Airway epithelial cell (primary cell): ENCODE measurements around the gene TAF12. TPM values are rescaled to one million over a fixed set of nuclear protein-coding genes. Genes with fewer than 3 reads are reported as not detected.

Experiments used
- total RNA-seq: library from RNA; depleted of rRNA; stranded (reverse); fragments of >200 nt; gene quantifications from 2 replicates; pipeline ENCODE4 v1.2.3, GENCODE V29; 2015

The TAF12 gene
- total RNA-seq = 20.0 and 21.4 TPM in 2 replicates

GRCh38 chr1:28642847-28643635 is at the start of gene TAF12:
Gene TAF12, minus strand, starts transcription at chr1:28643067. Its CDS starts 20,986 bp downstream, at chr1:28622081.

GRCh38 chr1:28668191-28668955 is 25.5 kb upstream of the TAF12 start, which contains the start of gene GMEB1:
Gene GMEB1, plus strand, starts transcription at chr1:28668784. Its CDS starts 14,829 bp downstream, at chr1:28683613.

GRCh38 chr1:28648474-28649198 is 5.8 kb upstream of the TAF12 start, which contains the start of gene RNU11:
Gene RNU11, plus strand, starts transcription at chr1:28648600.

GRCh38 chr1:28591708-28592320 is 51.1 kb downstream of the TAF12 start, which contains the start of gene RAB42:
Gene RAB42, plus strand, starts transcription at chr1:28592265. Its CDS starts 247 bp downstream, at chr1:28592512.

Other genes with a start within 250 kb of the TAF12 start
- 56.9 and 70.2 TPM in 2 replicates for gene RCC1, start 137.0 kb downstream of the TAF12 start, total RNA-seq
- 16.4 TPM in 2 replicates for gene TRNAU1AP, start 90.0 kb downstream of the TAF12 start, total RNA-seq
- 0.07 and 0.51 TPM in 2 replicates for gene RAB42, start 50.8 kb downstream of the TAF12 start, total RNA-seq
- not detected in 2 replicates for gene RNU11, start 5.5 kb upstream of the TAF12 start, total RNA-seq
- gene GMEB1, start 25.7 kb upstream of the TAF12 start, total RNA-seq = 6.4 and 9.5 TPM in 2 replicates
- gene YTHDF2, start 93.9 kb upstream of the TAF12 start, total RNA-seq = 41.4 and 60.4 TPM in 2 replicates
- not detected in 2 replicates for gene OPRD1, start 169.1 kb upstream of the TAF12 start, total RNA-seq